ENCODE results near the gene ITGA11.
A peak's percentile ranks its signal among the peaks of the same experiment; 100 is the strongest.

Gene ITGA11

DNA sequence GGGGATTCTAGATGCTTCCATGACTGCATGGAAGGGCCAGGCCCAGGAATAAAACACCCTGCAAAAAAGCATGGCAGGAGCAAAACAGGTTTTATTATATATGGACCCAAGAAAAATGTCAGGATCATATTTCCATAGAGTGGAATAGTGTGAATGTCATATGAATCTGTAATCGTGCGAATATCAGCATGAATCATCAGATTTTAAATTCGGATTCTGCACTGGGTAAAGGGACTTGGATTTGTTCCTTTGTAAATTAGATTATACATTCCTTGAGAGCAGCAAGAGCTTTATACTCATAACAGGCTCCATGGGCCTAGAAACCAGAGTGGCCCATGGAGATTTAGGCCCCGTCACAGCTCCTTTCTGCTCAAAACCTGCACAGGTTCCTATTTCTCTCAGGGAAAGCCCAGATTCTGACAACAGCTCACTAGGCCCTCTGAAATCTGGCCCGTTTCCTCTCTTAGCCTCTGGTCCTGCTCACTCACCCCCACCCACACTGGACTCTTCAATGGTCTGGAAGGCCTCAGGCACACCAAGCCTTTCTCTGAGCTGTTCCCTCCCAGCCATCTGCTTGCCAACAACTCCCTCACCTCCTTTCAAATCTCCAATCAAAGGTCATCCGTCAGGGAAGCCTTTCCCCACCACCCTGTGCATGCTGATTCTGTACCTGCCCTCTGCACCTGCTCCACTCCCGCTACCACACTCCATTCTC is 78.4 kb downstream of the ITGA11 start:
- H3K27me3 Mint-ChIP-seq = peaks cover 2% of the 10 kb centered on the region in 2 donors
- H3K9me3 Mint-ChIP-seq = peaks cover 0 to 9% of the 10 kb centered on the region in 2 donors
- H3K4me3 Mint-ChIP-seq = no peak overlapping the region
- no peak for DNase-seq
- H3K4me1 Mint-ChIP-seq = peaks cover 23 to 34% of the 10 kb centered on the region in 2 donors
- peak overlapping the region; percentile 20 for H3K27ac Mint-ChIP-seq
- peaks cover 2 to 3% of the 10 kb centered on the region in 2 donors for H3K36me3 Mint-ChIP-seq
- no peak for ATAC-seq (replicated peaks)

DNA sequence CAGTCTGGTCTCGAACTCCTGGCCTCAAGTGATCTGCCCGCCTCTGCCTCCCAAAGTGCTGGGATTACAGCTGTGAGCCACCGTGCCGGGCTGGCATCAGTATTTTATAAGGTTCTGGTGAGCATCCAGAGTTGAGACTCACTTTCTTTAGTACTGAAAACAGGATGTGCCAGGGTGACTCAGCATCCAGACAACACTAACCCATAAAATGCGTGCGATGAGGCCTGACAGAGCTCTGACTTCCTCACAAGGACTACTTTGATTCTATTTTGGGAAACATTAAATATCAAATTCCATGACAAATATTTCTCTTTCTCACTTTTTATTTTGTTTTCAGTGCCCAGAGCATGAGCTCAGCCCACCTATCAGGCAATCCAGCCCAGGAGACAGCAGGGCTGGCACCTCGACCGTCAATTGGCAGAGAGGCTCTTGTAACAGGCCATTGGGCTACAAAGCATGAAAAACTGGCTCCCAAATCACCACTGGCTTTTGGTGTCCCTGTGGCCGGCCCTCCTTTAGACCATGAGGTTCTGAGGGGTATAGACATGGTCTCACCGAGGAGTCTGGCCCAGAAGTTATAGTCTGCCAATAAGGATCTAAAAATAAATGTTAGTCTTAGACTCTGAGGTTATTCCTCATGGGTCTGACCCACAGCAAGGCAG is 79.4 kb downstream of the ITGA11 start:
- peaks cover 0 to 9% of the 10 kb centered on the region in 2 donors for H3K9me3 Mint-ChIP-seq

DNA sequence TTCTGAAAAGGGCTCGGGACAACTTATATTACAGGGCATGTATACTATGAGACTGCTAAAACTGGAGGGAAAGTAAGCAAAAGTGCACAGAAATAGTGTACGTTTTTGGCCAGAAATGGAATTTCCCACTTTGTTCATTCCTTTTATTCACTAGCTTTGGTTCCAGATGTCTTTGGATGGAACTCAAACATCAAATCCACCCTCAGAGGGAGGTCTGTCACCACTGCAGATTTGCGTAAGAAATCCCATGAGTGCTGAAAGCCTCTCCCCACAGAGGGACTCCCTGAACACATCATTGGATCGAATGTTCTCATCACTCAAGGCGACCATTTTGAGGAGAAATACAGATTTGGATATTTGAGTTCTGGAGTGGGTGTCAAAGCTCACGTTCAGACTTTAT is 82.8 kb downstream of the ITGA11 start:
- Mint-ChIP-seq H3K4me1 (peaks cover 23 to 41% of the 10 kb centered on the region in 2 donors), H3K36me3 (peaks cover 2 to 3% of the 10 kb centered on the region in 2 donors), H3K9me3 (peaks cover 0 to 2% of the 10 kb centered on the region in 2 donors), H3K27me3 (peaks cover 5 to 11% of the 10 kb centered on the region in 2 donors), H3K27ac (no peak overlapping the region), H3K4me3 (no peak overlapping the region)
- ATAC-seq (replicated peaks) (no peak), DNase-seq (no peak)

More for the DNA sequence above, 79.4 kb downstream of the ITGA11 start:
- peak; percentile 87 to 90 for ATAC-seq (replicated peaks)
- H3K4me3 Mint-ChIP-seq = peak overlapping the region; percentile 6 to 55
- peaks cover 26 to 38% of the 10 kb centered on the region in 2 donors for H3K4me1 Mint-ChIP-seq
- H3K36me3 Mint-ChIP-seq = peaks cover 2 to 3% of the 10 kb centered on the region in 2 donors
- peaks cover 5 to 11% of the 10 kb centered on the region in 2 donors for H3K27me3 Mint-ChIP-seq
- H3K27ac Mint-ChIP-seq = peak overlapping the region; percentile 96
- DNase-seq = peak; percentile 50

DNA sequence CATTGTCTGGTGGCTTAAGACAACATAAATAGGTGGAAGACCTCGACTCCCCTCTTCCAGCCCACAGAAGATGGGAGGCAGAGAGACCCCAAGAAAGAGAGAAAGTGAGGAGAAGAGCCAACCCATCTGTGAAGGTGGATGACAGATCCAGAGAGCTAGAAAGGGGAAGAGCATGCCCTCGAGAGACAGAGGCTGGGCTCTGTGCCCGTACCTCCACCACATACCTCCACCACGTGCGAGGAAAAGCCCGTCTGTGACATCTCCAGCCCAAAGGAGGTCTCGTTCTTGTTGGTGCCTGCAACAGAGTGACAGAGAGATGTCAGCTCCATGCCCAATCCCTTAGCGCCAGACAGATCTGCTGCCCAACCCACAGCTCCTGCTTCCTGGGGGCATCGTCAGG is 83.4 kb downstream of the ITGA11 start:
- Mint-ChIP-seq H3K36me3 (peaks cover 2 to 3% of the 10 kb centered on the region in 2 donors), H3K27me3 (peaks cover 5 to 11% of the 10 kb centered on the region in 2 donors)

DNA sequence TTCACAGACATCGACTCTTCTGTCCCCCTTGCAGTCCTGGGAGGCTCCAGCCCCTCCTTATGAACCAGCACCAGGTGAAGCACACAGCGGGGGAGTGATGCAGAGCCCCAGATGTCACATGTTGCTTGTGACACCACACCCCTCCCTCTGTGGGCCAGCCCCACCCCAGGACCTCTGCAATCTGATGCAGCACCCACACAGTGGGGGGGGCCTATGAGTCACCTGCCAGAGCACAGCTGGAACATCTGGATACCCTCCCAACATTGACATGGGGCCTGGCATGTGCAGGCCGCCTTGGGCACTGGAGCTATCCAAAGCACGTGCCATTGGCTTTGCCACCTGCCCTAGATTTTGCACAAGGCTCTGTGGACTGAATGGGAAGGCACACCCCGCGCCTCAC is 83.9 kb downstream of the ITGA11 start:
- Mint-ChIP-seq H3K4me1 (peaks cover 22 to 32% of the 10 kb centered on the region in 2 donors), H3K27me3 (peaks cover 5 to 11% of the 10 kb centered on the region in 2 donors), H3K36me3 (peaks cover 2 to 3% of the 10 kb centered on the region in 2 donors), H3K9me3 (peaks cover 0 to 2% of the 10 kb centered on the region in 2 donors), H3K27ac (no peak overlapping the region), H3K4me3 (no peak overlapping the region)
- no peak for ATAC-seq (replicated peaks)
- no peak for DNase-seq

More for the DNA sequence above, 83.4 kb downstream of the ITGA11 start:
- no peak for DNase-seq
- H3K4me3 Mint-ChIP-seq = no peak overlapping the region
- H3K27ac Mint-ChIP-seq = no peak overlapping the region
- ATAC-seq (replicated peaks) = peak; percentile 53
- peaks cover 22 to 36% of the 10 kb centered on the region in 2 donors for H3K4me1 Mint-ChIP-seq
- peaks cover 0 to 2% of the 10 kb centered on the region in 2 donors for H3K9me3 Mint-ChIP-seq

DNA sequence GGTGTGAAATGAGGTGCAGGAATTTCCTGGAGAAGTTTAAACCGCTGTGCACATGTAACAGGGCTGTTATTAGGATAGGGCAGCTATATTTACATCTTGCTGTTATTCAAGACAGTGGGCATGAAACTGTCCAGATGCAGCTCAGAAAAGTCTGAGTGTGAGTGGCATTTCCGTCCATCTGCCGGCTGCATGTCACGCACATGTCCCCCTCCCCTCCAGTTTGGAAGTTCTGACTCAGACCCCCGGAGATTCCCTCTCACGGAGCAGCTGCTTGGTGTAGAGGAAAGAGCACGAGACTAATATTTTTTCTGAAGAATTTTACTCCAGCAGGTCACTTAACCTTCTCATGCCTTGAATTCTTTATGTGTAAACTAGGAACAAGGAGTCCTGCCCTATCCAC is 84.6 kb downstream of the ITGA11 start:
- H3K27ac Mint-ChIP-seq = no peak overlapping the region
- ATAC-seq (replicated peaks) (no peak), DNase-seq (no peak)
- H3K36me3 Mint-ChIP-seq = no peaks in the 10 kb centered on the region
- H3K9me3 Mint-ChIP-seq = no peaks in the 10 kb centered on the region
- peaks cover 16 to 25% of the 10 kb centered on the region in 2 donors for H3K4me1 Mint-ChIP-seq
- peaks cover 5 to 11% of the 10 kb centered on the region in 2 donors for H3K27me3 Mint-ChIP-seq
- no peak overlapping the region for H3K4me3 Mint-ChIP-seq

DNA sequence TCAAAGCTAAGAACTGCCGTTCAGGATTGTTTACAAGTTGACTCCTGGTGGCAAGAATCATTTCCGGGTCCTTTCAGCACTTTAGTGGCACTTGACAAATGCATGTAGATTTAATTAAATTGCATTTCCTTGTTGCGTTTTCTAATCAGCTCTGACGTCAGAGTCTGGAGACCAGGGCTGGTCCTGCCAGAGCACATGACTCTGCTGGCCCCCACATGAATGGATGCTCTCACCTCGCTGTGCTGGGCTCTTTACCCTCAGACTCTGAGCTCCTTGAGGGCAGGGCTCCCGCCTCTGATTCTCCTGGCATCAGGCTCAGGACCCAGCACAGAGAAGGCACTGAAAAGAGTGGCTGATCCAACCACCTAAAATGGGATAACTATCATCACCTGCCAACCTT is 85.0 kb downstream of the ITGA11 start:
- DNase-seq = no peak
- peaks cover 14 to 28% of the 10 kb centered on the region in 2 donors for H3K4me1 Mint-ChIP-seq
- no peaks in the 10 kb centered on the region for H3K9me3 Mint-ChIP-seq
- peaks cover 5 to 11% of the 10 kb centered on the region in 2 donors for H3K27me3 Mint-ChIP-seq
- ATAC-seq (replicated peaks) = no peak
- H3K4me3 Mint-ChIP-seq = no peak overlapping the region
- H3K27ac Mint-ChIP-seq = no peak overlapping the region
- no peaks in the 10 kb centered on the region for H3K36me3 Mint-ChIP-seq

DNA sequence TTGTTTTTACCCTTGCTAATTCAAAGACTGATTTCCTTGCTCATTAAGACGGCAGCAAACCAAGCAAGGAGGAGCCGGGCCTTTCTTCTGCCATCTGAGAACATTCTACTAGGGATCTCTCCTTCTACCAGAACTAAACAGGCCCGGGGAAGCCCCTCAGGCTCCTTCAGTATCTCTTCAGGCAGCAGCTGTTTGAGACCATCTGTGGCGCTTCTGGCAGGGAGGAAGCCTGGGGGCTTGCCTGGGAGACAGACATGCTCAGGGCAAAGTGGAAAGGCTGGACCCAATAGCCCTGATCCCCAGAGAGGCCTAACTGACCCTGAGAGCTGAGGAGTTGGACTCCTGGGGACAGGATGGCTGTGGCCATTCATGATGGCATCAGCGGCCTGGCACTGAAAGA is 86.5 kb downstream of the ITGA11 start:
- Mint-ChIP-seq H3K4me1 (peaks cover 12 to 20% of the 10 kb centered on the region in 2 donors), H3K36me3 (no peaks in the 10 kb centered on the region), H3K9me3 (no peaks in the 10 kb centered on the region), H3K4me3 (no peak overlapping the region), H3K27ac (peak overlapping the region; percentile 16), H3K27me3 (peaks cover 5 to 11% of the 10 kb centered on the region in 2 donors)
- ATAC-seq (replicated peaks) (no peak), DNase-seq (no peak)

DNA sequence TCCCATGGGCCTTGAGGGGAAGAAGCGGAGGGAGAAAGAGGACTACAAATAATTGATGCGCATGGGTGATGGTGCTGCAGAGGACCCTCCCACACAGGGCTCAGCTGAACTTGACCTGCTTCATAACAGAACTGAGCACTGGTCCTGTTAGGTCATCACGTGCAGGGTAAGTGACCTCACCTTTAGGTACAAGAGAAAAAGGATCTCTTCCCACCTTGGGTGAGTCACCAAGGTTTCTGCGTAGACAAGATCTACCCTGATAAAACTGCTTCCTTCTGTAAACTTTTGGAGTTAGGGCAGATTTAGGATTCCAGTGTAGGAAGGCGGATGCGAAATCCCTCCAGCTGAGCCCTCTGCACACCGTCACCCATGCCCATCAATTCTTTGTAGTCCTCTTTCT is 87.4 kb downstream of the ITGA11 start:
- Mint-ChIP-seq H3K27ac (no peak overlapping the region), H3K4me1 (peaks cover 12 to 20% of the 10 kb centered on the region in 2 donors), H3K36me3 (no peaks in the 10 kb centered on the region), H3K9me3 (no peaks in the 10 kb centered on the region), H3K4me3 (no peak overlapping the region), H3K27me3 (peaks cover 5 to 11% of the 10 kb centered on the region in 2 donors)
- no peak for DNase-seq
- ATAC-seq (replicated peaks) = peak; percentile 29 to 52

DNA sequence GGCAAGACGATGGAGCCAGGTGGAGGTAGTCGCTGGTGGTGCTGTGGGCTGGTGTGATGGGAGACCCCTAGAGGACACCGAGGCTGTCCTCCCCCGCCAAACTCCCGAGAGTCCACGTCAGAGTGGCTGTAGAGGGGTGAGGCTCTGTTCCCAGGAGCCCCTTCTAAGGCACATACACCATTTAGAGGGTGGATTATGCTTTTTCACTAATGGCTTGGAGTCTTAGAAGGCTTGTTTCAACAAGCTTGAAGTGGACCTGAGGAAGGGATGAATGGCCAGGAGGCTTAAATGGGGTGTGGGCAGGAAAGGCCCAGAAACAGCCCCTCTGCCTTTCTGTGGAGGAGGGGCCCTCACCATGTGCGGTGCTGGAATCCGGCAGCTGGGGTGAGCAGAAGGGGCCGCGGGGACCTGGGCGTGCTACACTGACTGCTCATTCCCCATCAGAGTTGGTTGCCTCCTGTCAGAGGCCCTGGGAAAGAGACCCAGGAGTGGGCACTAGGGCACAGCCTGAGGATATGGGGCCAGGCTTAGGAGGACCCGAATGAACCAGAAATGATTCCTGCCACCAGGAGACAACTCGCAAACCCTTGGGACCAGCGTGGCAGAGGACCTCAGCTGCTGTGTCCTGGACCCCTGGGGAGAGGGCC is 88.3 kb downstream of the ITGA11 start:
- Mint-ChIP-seq H3K4me1 (peaks cover 11 to 20% of the 10 kb centered on the region in 2 donors), H3K27ac (no peak overlapping the region), H3K36me3 (no peaks in the 10 kb centered on the region), H3K27me3 (peaks cover 5 to 10% of the 10 kb centered on the region in 2 donors), H3K4me3 (no peak overlapping the region), H3K9me3 (no peaks in the 10 kb centered on the region)
- DNase-seq = no peak
- ATAC-seq (replicated peaks) = no peak

DNA sequence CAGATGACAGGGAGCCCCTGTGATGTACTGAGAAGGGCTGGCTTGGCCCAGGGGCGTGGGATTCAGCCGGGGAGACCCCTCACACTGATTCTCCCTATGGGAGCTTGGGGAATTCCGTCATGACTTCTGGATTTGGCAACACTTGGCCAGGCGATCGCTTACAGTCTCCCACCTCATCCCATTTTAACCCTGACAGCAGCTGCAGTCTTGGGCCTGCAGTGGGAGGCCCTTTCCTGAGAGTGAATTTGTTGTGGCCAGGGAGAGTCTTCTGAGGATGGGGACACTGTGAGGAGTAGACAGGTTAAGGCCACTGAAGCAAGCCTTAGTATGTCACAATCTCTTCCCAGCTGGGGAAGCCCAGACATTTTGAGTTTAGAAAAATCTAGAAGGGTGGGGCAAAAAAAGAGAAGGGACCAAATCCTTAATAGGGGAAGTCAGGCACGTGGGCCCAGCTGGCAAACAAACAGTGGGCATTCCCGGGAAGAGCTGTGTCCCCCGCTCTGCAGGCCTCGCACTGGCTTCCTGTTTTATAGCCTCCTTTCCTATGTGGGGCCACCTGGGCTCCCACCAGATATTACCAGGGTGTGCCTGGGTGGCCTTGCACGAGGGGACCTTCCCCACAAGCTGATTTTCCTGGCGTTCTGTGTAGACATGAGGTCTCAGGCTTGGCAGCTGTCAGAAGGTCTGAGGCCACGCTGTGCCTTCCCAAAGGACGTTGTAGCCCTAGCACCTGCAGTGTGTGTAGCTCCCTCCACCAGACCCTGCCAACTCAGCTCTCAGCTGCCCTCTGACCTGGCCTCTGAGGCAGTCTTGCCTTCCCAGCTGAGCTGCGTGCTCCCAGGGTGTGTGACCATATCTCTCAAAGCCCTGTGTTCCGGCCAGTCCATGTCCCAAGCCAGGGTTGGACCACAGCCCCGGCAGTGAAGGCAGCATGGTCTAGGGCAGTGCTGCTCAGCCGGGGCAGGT is 89.9 kb downstream of the ITGA11 start:
- H3K4me1 Mint-ChIP-seq = peaks cover 12 to 25% of the 10 kb centered on the region in 2 donors
- no peaks in the 10 kb centered on the region for H3K9me3 Mint-ChIP-seq
- H3K27me3 Mint-ChIP-seq = peaks cover 0 to 4% of the 10 kb centered on the region in 2 donors
- no peaks in the 10 kb centered on the region for H3K36me3 Mint-ChIP-seq
- no peak overlapping the region for H3K4me3 Mint-ChIP-seq
- ATAC-seq (replicated peaks) = peak; percentile 17 to 26
- no peak for DNase-seq
- no peak overlapping the region for H3K27ac Mint-ChIP-seq

DNA sequence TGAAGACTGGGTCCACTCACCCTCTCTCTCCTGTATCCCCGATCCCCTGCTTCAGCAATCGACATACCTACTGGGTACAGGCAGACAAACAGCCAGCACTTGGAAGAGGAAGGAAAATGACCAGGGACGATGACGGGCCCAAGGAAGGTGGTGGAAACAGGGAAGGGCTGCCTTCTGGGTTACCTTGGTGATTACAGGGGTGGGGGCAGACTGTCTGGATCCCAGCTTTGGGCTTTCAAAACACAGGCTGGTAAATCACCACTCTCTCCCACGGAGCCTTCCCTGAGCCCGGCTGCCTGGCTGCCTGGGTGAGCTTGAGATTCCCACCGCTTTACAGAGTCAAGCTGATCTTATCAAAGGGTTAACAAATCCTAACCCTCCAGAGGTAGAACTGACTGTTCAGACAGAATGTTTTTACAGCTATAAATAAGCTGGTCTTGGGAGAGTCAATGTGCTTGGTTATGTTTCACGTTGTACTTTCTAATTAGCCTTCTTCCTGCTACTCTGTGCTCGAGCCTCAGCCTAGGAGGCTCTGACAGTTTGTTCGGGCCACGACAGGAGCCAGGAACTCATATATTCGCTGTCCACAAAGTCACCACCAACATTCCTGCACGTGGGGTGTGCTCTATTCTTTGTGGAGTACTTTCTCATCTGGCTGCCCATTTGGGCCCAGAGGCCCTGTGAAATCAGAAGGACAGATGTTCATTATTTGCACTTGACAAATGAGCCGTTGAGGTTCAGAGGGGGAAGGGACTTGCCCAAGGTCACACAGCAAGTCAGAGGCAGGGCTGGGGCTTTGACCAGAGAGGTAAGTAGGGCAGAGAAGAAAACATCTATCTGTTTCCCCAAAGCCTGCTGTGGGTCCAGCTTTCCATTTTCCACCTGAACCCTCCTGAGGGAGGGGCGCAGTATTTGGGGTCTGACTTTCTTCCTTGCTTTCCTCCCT is 91.0 kb downstream of the ITGA11 start:
- no peak overlapping the region for H3K27ac Mint-ChIP-seq
- H3K9me3 Mint-ChIP-seq = no peaks in the 10 kb centered on the region
- DNase-seq = no peak
- H3K27me3 Mint-ChIP-seq = peaks cover 0 to 4% of the 10 kb centered on the region in 2 donors
- H3K4me1 Mint-ChIP-seq = peaks cover 12 to 25% of the 10 kb centered on the region in 2 donors
- no peak for ATAC-seq (replicated peaks)
- H3K4me3 Mint-ChIP-seq = no peak overlapping the region
- H3K36me3 Mint-ChIP-seq = no peaks in the 10 kb centered on the region

DNA sequence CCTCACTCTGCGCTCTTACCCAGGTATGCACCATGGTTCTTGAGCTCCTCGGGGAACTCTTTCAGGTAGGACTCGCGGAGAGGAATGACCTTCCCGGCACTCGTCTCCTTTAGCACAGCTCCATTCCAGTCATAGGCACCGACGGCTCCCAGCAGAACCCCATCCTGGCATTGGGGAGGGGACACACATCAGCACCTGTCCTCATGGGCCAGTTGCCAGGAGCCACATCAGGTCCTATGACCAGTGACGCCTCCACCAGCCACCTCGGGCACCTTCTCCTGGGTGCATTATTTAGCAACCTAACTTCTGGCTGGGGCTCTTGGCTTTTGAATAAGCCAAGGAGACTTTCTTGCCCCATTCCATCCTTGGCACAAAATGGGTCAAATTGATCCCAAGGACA is 92.5 kb downstream of the ITGA11 start:
- Mint-ChIP-seq H3K9me3 (no peaks in the 10 kb centered on the region), H3K4me3 (no peak overlapping the region), H3K27me3 (peaks cover 1 to 8% of the 10 kb centered on the region in 2 donors), H3K27ac (no peak overlapping the region), H3K36me3 (no peaks in the 10 kb centered on the region), H3K4me1 (peaks cover 11 to 20% of the 10 kb centered on the region in 2 donors)
- ATAC-seq (replicated peaks) = no peak
- DNase-seq = no peak
